ENCODE measurements around the gene SSRP1.

The SSRP1 gene

GRCh38 chr11:57314221-57314973 lies 21.3 kb downstream of the SSRP1 start:
- no peak for DNase-seq (ENCODE audit: low spot score)

- DNase-seq (ENCODE audit: low spot score), result no peak
These were observed 21.9 kb downstream of the SSRP1 start for GRCh38 chr11:57313788-57314135.

- DNase-seq (ENCODE audit: low spot score), result no peak
These were observed 22.5 kb downstream of the SSRP1 start for GRCh38 chr11:57313071-57313787.

- DNase-seq (ENCODE audit: low spot score), result no peak
These were observed 23.1 kb downstream of the SSRP1 start for GRCh38 chr11:57312511-57313021.

GRCh38 chr11:57311109-57311936 lies 24.4 kb downstream of the SSRP1 start:
- no peak for DNase-seq (ENCODE audit: low spot score)

- DNase-seq (ENCODE audit: low spot score), result no peak
These were observed 25.0 kb downstream of the SSRP1 start for GRCh38 chr11:57310630-57311086.

GRCh38 chr11:57310091-57310490 lies 25.6 kb downstream of the SSRP1 start:
- DNase-seq (ENCODE audit: low spot score), result no peak

GRCh38 chr11:57309106-57310059 lies 26.3 kb downstream of the SSRP1 start:
- DNase-seq (ENCODE audit: low spot score), result no peak

- no peak for DNase-seq (ENCODE audit: low spot score)
These were observed 27.1 kb downstream of the SSRP1 start for GRCh38 chr11:57308426-57309060.

- no peak for DNase-seq (ENCODE audit: low spot score)
These were observed 27.9 kb downstream of the SSRP1 start for GRCh38 chr11:57307666-57308270.

- DNase-seq (ENCODE audit: low spot score), result no peak
These were observed 28.6 kb downstream of the SSRP1 start for GRCh38 chr11:57306940-57307565.

GRCh38 chr11:57306161-57306876 lies 29.4 kb downstream of the SSRP1 start:
- no peak for DNase-seq (ENCODE audit: low spot score)

GRCh38 chr11:57305523-57305922 lies 30.2 kb downstream of the SSRP1 start:
- DNase-seq (ENCODE audit: low spot score), result no peak

GRCh38 chr11:57303990-57304579 lies 31.6 kb downstream of the SSRP1 start:
- no peak for DNase-seq (ENCODE audit: low spot score)

GRCh38 chr11:57303280-57303989 lies 32.3 kb downstream of the SSRP1 start:
- no peak for DNase-seq (ENCODE audit: low spot score)

- DNase-seq (ENCODE audit: low spot score), result no peak
These were observed 33.2 kb downstream of the SSRP1 start for GRCh38 chr11:57302489-57302888.

- no peak for DNase-seq (ENCODE audit: low spot score)
These were observed 33.8 kb downstream of the SSRP1 start for GRCh38 chr11:57301711-57302423.
